ENCODE data around the gene ARNT2. TPM values are rescaled to one million over a fixed set of nuclear protein-coding genes. Genes with fewer than 3 reads are reported as not detected.

Gene ARNT2
- total and polyA plus RNA-seq, 2 experiments from 2014 or later = 4.6 to 11.6 TPM

DNA sequence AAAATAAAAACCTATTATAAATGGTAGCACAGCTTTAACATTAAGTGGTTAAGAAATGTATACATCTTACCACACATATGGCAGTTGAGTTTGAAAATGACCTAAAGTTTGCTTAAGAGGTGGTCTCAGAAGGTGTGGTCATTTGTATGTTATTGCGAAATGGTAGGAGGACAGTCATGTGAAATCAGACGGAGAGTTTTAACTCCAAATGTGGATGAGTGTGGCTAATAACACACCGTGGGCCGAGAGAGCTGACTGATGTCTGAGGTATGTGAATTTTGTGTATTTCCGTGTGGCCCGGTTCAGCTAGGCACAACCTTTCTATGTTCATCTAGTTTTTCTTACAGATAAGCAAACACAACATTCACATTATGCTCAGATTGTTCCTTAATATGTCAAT, 71.9 kb downstream of the ARNT2 start:
- Histone ChIP-seq H3K79me2 (replicated peaks; ENCODE audit: insufficient read depth) (no peaks in the 10 kb centered on the region), H3K27me3 (ENCODE audit: insufficient read depth) (no peaks in the 10 kb centered on the region), H3K4me3 (no peak overlapping the region), H4K20me1 (replicated peaks; ENCODE audit: insufficient read depth) (no peaks in the 10 kb centered on the region), H2AFZ (no peak overlapping the region), H3K27ac (ENCODE audit: low read depth) (no peak overlapping the region), H3K4me2 (no peak overlapping the region), H3K4me1 (ENCODE audit: insufficient read depth) (peaks cover 36% of the 10 kb centered on the region), H3F3A (replicated peaks; ENCODE audit: low read depth) (no peaks in the 10 kb centered on the region), H3K9me2 (ENCODE audit: insufficient read depth) (no peaks in the 10 kb centered on the region), H3K36me3 (ENCODE audit: insufficient read depth) (no peaks in the 10 kb centered on the region)
- Mint-ChIP-seq H3K27me3 (ENCODE audit: insufficient read depth, low read depth, poor library complexity) (peaks cover 2% of the 10 kb centered on the region), H3K27ac (no peak overlapping the region), H3K9me3 (peaks cover 20% of the 10 kb centered on the region), H3K4me1 (peaks cover 49% of the 10 kb centered on the region), H3K36me3 (ENCODE audit: low read depth) (peaks cover 46% of the 10 kb centered on the region), H3K4me3 (no peak overlapping the region)
- ATAC-seq (no peak), DNase-seq (ENCODE audit: low spot score) (no peak)
- TF ChIP-seq JUNB (IDR thresholded peaks at IDR 0.05; ENCODE audit: unreplicated experiment) (no peak), POLR2AphosphoS5 (IDR thresholded peaks at IDR 0.05; ENCODE audit: low read depth) (no peak), EZH2phosphoT487 (IDR thresholded peaks at IDR 0.05; ENCODE audit: unreplicated experiment) (no peak), NANOG (IDR thresholded peaks at IDR 0.05; ENCODE audit: borderline replicate concordance) (no peak), EZH2 (IDR thresholded peaks at IDR 0.05; ENCODE audit: low read depth, unreplicated experiment) (no peak), ZNF331 (CRISPR knock-in tag; IDR thresholded peaks at IDR 0.05; ENCODE audit: low read depth) (no peak), STAT1 (IDR thresholded peaks at IDR 0.05; ENCODE audit: unreplicated experiment) (no peak), CREB1 (CRISPR knock-in tag; IDR thresholded peaks at IDR 0.05; ENCODE audit: low read depth) (no peak), ZNF114 (CRISPR knock-in tag; IDR thresholded peaks at IDR 0.05) (no peak)
- TF ChIP-seq, protein P1, sequence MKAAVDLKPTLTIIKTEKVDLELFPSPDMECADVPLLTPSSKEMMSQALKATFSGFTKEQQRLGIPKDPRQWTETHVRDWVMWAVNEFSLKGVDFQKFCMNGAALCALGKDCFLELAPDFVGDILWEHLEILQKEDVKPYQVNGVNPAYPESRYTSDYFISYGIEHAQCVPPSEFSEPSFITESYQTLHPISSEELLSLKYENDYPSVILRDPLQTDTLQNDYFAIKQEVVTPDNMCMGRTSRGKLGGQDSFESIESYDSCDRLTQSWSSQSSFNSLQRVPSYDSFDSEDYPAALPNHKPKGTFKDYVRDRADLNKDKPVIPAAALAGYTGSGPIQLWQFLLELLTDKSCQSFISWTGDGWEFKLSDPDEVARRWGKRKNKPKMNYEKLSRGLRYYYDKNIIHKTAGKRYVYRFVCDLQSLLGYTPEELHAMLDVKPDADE (IDR thresholded peaks at IDR 0.05) = no peak
- TF ChIP-seq, protein P2, sequence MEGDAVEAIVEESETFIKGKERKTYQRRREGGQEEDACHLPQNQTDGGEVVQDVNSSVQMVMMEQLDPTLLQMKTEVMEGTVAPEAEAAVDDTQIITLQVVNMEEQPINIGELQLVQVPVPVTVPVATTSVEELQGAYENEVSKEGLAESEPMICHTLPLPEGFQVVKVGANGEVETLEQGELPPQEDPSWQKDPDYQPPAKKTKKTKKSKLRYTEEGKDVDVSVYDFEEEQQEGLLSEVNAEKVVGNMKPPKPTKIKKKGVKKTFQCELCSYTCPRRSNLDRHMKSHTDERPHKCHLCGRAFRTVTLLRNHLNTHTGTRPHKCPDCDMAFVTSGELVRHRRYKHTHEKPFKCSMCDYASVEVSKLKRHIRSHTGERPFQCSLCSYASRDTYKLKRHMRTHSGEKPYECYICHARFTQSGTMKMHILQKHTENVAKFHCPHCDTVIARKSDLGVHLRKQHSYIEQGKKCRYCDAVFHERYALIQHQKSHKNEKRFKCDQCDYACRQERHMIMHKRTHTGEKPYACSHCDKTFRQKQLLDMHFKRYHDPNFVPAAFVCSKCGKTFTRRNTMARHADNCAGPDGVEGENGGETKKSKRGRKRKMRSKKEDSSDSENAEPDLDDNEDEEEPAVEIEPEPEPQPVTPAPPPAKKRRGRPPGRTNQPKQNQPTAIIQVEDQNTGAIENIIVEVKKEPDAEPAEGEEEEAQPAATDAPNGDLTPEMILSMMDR (conservative IDR thresholded peaks at IDR 0.05; ENCODE audit: low read depth in 2 of 2) = no peak
- TF ChIP-seq, protein P3, sequence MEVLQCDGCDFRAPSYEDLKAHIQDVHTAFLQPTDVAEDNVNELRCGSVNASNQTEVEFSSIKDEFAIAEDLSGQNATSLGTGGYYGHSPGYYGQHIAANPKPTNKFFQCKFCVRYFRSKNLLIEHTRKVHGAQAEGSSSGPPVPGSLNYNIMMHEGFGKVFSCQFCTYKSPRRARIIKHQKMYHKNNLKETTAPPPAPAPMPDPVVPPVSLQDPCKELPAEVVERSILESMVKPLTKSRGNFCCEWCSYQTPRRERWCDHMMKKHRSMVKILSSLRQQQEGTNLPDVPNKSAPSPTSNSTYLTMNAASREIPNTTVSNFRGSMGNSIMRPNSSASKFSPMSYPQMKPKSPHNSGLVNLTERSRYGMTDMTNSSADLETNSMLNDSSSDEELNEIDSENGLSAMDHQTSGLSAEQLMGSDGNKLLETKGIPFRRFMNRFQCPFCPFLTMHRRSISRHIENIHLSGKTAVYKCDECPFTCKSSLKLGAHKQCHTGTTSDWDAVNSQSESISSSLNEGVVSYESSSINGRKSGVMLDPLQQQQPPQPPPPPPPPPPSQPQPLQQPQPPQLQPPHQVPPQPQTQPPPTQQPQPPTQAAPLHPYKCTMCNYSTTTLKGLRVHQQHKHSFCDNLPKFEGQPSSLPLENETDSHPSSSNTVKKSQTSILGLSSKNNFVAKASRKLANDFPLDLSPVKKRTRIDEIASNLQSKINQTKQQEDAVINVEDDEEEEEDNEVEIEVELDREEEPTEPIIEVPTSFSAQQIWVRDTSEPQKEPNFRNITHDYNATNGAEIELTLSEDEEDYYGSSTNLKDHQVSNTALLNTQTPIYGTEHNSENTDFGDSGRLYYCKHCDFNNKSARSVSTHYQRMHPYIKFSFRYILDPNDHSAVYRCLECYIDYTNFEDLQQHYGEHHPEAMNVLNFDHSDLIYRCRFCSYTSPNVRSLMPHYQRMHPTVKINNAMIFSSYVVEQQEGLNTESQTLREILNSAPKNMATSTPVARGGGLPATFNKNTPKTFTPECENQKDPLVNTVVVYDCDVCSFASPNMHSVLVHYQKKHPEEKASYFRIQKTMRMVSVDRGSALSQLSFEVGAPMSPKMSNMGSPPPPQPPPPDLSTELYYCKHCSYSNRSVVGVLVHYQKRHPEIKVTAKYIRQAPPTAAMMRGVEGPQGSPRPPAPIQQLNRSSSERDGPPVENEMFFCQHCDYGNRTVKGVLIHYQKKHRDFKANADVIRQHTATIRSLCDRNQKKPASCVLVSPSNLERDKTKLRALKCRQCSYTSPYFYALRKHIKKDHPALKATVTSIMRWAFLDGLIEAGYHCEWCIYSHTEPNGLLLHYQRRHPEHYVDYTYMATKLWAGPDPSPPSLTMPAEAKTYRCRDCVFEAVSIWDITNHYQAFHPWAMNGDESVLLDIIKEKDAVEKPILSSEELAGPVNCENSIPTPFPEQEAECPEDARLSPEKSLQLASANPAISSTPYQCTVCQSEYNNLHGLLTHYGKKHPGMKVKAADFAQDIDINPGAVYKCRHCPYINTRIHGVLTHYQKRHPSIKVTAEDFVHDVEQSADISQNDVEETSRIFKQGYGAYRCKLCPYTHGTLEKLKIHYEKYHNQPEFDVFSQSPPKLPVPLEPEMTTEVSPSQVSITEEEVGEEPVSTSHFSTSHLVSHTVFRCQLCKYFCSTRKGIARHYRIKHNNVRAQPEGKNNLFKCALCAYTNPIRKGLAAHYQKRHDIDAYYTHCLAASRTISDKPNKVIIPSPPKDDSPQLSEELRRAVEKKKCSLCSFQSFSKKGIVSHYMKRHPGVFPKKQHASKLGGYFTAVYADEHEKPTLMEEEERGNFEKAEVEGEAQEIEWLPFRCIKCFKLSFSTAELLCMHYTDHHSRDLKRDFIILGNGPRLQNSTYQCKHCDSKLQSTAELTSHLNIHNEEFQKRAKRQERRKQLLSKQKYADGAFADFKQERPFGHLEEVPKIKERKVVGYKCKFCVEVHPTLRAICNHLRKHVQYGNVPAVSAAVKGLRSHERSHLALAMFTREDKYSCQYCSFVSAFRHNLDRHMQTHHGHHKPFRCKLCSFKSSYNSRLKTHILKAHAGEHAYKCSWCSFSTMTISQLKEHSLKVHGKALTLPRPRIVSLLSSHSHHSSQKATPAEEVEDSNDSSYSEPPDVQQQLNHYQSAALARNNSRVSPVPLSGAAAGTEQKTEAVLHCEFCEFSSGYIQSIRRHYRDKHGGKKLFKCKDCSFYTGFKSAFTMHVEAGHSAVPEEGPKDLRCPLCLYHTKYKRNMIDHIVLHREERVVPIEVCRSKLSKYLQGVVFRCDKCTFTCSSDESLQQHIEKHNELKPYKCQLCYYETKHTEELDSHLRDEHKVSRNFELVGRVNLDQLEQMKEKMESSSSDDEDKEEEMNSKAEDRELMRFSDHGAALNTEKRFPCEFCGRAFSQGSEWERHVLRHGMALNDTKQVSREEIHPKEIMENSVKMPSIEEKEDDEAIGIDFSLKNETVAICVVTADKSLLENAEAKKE (CRISPR knock-in tag; IDR thresholded peaks at IDR 0.05) = no peak
- TF ChIP-seq, protein P4, sequence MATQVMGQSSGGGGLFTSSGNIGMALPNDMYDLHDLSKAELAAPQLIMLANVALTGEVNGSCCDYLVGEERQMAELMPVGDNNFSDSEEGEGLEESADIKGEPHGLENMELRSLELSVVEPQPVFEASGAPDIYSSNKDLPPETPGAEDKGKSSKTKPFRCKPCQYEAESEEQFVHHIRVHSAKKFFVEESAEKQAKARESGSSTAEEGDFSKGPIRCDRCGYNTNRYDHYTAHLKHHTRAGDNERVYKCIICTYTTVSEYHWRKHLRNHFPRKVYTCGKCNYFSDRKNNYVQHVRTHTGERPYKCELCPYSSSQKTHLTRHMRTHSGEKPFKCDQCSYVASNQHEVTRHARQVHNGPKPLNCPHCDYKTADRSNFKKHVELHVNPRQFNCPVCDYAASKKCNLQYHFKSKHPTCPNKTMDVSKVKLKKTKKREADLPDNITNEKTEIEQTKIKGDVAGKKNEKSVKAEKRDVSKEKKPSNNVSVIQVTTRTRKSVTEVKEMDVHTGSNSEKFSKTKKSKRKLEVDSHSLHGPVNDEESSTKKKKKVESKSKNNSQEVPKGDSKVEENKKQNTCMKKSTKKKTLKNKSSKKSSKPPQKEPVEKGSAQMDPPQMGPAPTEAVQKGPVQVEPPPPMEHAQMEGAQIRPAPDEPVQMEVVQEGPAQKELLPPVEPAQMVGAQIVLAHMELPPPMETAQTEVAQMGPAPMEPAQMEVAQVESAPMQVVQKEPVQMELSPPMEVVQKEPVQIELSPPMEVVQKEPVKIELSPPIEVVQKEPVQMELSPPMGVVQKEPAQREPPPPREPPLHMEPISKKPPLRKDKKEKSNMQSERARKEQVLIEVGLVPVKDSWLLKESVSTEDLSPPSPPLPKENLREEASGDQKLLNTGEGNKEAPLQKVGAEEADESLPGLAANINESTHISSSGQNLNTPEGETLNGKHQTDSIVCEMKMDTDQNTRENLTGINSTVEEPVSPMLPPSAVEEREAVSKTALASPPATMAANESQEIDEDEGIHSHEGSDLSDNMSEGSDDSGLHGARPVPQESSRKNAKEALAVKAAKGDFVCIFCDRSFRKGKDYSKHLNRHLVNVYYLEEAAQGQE (IDR thresholded peaks at IDR 0.05; ENCODE audit: unreplicated experiment) = no peak
